ENCODE measurements around the gene SOX6.

The SOX6 gene

GRCh38 chr11:16239141-16240105, 116.9 kb downstream of the SOX6 start:
- TF ChIP-seq, protein P1, sequence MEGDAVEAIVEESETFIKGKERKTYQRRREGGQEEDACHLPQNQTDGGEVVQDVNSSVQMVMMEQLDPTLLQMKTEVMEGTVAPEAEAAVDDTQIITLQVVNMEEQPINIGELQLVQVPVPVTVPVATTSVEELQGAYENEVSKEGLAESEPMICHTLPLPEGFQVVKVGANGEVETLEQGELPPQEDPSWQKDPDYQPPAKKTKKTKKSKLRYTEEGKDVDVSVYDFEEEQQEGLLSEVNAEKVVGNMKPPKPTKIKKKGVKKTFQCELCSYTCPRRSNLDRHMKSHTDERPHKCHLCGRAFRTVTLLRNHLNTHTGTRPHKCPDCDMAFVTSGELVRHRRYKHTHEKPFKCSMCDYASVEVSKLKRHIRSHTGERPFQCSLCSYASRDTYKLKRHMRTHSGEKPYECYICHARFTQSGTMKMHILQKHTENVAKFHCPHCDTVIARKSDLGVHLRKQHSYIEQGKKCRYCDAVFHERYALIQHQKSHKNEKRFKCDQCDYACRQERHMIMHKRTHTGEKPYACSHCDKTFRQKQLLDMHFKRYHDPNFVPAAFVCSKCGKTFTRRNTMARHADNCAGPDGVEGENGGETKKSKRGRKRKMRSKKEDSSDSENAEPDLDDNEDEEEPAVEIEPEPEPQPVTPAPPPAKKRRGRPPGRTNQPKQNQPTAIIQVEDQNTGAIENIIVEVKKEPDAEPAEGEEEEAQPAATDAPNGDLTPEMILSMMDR (IDR thresholded peaks at IDR 0.05) = no peak
- Mint-ChIP-seq H3K27ac (peak overlapping the region; percentile 93), H3K27me3 (ENCODE audit: low read depth, poor library complexity) (peaks cover 8% of the 10 kb centered on the region), H3K4me1 (peaks cover 18% of the 10 kb centered on the region), H3K36me3 (ENCODE audit: low read depth) (no peaks in the 10 kb centered on the region), H3K9me3 (no peaks in the 10 kb centered on the region), H3K4me3 (no peak overlapping the region)
- no peak for DNase-seq

DNA sequence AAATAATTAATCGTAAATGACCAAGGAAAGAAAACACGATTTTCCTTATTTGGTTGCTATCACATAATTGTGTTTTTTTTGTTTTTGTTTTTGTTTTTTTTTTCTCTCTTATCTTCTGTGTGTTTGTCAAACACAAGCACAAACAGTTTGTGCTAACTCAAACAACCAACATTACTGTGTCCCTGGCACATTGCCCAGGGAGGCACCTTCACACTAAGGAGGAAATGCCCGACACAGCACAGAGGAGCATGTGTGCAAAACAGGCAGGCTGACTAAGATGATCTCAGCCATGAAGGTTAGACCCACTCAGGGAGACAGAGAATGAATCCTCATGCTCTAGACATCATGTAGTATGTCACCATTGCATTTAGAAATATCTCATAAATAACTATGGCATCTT, 130.1 kb downstream of the SOX6 start:
- DNase-seq = no peak
- no peak overlapping the region for H3K4me3 Mint-ChIP-seq
- H3K27me3 Mint-ChIP-seq (ENCODE audit: low read depth, poor library complexity) = no peaks in the 10 kb centered on the region
- no peak overlapping the region for H3K27ac Mint-ChIP-seq
- no peaks in the 10 kb centered on the region for H3K9me3 Mint-ChIP-seq
- H3K4me1 Mint-ChIP-seq = peaks cover 9% of the 10 kb centered on the region
- TF ChIP-seq, protein P1 (IDR thresholded peaks at IDR 0.05) = no peak
- no peaks in the 10 kb centered on the region for H3K36me3 Mint-ChIP-seq (ENCODE audit: low read depth)

GRCh38 chr11:16225623-16226022, 130.7 kb downstream of the SOX6 start:
- Mint-ChIP-seq H3K36me3 (ENCODE audit: low read depth) (no peaks in the 10 kb centered on the region), H3K27me3 (ENCODE audit: low read depth, poor library complexity) (no peaks in the 10 kb centered on the region), H3K4me1 (peaks cover 9% of the 10 kb centered on the region), H3K9me3 (no peaks in the 10 kb centered on the region), H3K4me3 (no peak overlapping the region), H3K27ac (no peak overlapping the region)
- TF ChIP-seq, protein P1 (IDR thresholded peaks at IDR 0.05) = no peak
- DNase-seq = no peak

DNA sequence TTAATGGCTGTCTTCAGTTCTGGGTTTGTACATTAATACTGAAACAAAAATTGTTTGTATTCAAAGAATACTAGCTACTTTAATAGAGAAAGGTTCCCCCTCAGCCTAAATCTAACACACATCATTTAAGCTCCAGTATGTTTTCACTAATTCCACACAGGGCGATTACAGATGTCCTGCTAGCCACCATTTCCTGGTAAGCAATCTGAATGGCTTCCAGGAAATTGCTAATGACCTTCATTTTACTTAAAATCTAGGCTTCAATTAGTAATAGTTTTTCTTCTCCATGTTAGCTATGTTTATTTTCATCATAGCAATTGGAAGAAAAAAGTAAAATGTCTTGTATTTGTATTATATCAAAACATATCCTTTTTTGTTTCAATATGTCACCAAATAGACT, 132.8 kb downstream of the SOX6 start:
- Mint-ChIP-seq H3K4me1 (peaks cover 9% of the 10 kb centered on the region), H3K36me3 (ENCODE audit: low read depth) (no peaks in the 10 kb centered on the region), H3K27ac (no peak overlapping the region), H3K4me3 (no peak overlapping the region), H3K27me3 (ENCODE audit: low read depth, poor library complexity) (no peaks in the 10 kb centered on the region), H3K9me3 (no peaks in the 10 kb centered on the region)
- DNase-seq = no peak
- TF ChIP-seq, protein P1 (IDR thresholded peaks at IDR 0.05) = no peak

- Mint-ChIP-seq H3K9me3 (no peaks in the 10 kb centered on the region), H3K36me3 (ENCODE audit: low read depth) (no peaks in the 10 kb centered on the region), H3K4me1 (no peaks in the 10 kb centered on the region), H3K4me3 (no peak overlapping the region), H3K27ac (no peak overlapping the region), H3K27me3 (ENCODE audit: low read depth, poor library complexity) (no peaks in the 10 kb centered on the region)
- no peak for DNase-seq
- TF ChIP-seq, protein P1 (IDR thresholded peaks at IDR 0.05) = no peak
Measured at GRCh38 chr11:16217631-16218030, 138.7 kb downstream of the SOX6 start.

- Mint-ChIP-seq H3K36me3 (ENCODE audit: low read depth) (no peaks in the 10 kb centered on the region), H3K4me1 (peaks cover under 1% of the 10 kb centered on the region), H3K27ac (no peak overlapping the region), H3K4me3 (no peak overlapping the region), H3K9me3 (no peaks in the 10 kb centered on the region), H3K27me3 (ENCODE audit: low read depth, poor library complexity) (no peaks in the 10 kb centered on the region)
- no peak for DNase-seq
- TF ChIP-seq, protein P1 (IDR thresholded peaks at IDR 0.05) = no peak
Measured at GRCh38 chr11:16216831-16217230, 139.5 kb downstream of the SOX6 start.

Data from nephron progenitor cell (in vitro differentiated cells).